ENCODE data around the gene CD9.
"Not testable (repeated sequence)": the region's sequence is repeated elsewhere in the genome, so short reads cannot be mapped to it uniquely, and the experiment has no call there.

Gene CD9

GRCh38 chr12:6180268-6181051, 19.7 kb upstream of the CD9 start:
- no peak for DNase-seq

- no peak for DNase-seq
Measured at GRCh38 chr12:6181166-6181565, 19.0 kb upstream of the CD9 start.

GRCh38 chr12:6181583-6182278, 18.5 kb upstream of the CD9 start:
- no peak for DNase-seq

DNA sequence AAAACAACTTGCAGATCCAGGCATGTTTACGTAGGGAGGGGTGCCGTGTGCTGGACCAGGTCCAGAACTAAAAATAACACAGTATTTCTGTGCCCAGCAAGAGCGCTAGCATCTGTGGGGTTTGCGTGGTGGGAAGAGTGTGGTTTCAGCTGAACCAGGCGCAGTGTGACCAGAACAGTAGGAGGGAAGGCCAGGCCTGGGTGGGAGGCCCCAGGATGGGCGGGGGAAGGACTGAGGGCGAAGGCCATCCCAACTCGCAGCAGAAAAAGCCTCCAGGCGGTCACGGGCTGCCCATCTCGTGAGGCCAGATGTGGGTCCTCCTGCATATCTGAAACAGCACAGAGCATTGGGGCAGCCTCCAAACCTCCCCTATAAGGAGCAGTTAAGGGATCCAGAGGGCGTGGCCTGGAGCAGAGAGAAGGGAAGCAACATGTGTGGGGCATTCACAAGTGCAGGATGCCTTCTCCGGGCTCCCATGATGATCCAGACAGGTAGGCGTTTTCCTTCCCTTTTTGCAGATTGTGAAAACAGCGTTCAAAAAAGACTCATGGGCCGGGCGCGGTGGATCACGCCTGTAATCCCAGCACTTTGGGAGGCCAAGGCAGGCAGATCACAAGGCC, 17.8 kb upstream of the CD9 start:
- no peak for DNase-seq

GRCh38 chr12:6183689-6184428, 16.3 kb upstream of the CD9 start:
- no peak for DNase-seq

DNA sequence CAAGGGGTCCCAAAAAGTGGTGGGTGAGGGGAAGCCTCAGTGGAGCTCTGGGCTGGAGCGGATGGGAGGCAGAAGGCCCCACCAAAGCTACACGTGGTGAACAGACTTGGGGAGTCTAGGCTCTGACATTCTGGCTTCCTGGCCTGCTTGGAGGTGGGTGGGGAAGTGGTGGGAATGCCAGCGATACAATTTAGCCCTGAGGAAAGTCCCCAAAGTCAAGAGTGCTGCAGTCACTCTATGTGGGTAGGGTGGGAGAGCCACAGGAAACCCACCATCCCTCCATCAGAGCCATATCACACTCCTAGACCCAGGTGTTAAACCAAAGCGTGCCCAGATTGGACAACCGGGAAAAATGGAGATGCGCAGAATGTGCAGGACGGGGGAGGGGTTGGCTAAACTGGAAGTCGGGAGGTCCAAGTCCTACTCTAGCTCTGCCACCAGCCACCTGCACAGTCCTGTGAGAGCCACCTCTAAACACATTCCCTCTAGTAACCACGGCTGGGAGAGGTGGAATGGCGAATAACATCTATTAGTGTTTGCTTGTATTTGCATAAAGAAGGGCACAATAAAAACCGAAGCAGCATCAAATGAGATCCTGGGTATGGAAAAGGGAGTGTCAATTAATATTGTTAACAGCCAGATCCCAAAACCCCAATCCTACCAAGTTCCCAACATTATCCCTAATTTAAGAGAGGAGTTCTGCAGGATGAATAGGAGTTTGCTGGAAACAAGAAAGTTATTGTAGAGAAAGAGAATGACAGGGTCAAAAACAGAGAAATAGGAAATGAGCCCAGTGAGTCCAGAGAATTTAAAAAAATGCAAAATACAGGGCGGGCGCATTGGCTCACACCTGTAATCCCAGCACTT, 14.0 kb upstream of the CD9 start:
- DNase-seq = no peak

- no peak for DNase-seq
Measured at GRCh38 chr12:6187948-6188793, 12.0 kb upstream of the CD9 start.

- no peak for DNase-seq
Measured at GRCh38 chr12:6189028-6189427, 11.2 kb upstream of the CD9 start.

DNA sequence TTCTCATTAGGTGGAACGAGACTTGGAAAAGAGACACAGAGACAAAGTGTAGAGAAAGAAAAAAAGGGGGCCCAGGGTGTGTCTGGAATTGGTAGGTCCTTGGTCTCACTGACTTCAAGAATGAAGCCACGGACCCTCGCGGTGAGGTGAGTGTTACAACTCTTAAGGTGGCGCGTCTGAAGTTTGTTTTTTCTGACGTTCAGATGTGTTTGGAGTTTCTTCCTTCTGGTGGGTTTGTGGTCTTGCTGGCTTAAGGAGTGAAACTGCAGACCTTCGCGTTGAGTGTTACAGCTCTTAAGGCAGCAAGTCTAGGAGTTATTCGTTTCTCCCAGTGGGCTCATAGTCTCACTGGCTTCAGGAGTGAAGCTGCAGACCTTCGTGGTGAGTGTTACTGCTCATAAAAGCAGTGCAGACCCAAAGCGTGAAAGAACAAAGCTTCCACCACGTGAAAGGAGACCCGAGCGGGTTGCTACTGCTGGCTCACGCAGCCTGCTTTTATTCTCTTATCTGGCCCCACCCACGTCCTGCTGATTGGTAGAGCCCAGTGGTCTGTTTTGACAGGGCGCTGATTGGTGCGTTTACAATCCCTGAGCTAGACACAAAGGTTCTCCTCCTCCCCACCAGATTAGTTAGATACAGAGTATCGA, 10.1 kb upstream of the CD9 start:
- not testable (repeated sequence) for DNase-seq

- DNase-seq = not testable (repeated sequence)
Measured at GRCh38 chr12:6190767-6191530, 9.3 kb upstream of the CD9 start.

- no peak for DNase-seq
Measured at GRCh38 chr12:6192604-6193380, 7.4 kb upstream of the CD9 start.

- no peak for DNase-seq
Measured at GRCh38 chr12:6193853-6194815, 6.1 kb upstream of the CD9 start.

DNA sequence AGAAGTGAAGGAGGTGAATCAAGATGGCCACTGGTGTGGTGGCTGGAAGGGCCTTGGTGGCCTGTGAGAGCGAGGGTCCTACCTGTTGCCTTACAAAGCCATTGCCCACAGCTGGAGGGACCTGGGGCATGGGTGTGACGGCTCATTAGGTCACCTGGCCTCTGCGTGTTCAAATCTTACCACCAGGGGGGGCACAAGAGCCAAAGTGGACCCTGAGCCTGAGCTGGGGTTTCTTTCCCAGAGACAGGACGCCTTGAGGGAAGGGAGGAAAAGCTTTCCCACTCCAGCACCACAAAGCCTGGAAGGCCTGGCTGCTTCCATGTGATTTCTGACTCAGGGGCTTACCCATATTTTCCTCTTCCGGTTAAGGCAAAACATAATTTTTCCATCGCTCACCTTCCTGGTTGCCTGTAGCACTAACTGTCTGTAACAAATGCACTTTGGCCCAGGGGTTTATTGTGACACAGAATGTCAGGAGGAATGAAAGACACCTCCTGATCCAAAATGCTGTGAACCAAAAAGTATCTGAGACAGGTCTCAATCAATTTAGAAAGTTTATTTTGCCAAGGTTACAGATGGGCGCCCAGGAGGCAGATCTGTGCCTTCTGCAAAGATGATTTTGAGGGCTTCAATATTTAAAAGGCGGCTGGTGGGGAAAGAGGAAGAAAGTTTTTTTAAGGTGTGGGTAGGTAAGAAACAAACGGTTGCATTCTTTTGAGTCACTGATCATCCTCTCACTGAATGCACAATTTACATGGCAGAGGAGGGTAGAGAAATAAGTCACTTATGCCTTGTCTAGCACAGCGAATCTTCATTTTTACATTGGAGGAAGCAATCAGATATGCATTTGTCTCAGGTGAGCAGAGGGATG, 4.3 kb upstream of the CD9 start:
- DNase-seq = peak; percentile 79

- no peak for DNase-seq
Measured at GRCh38 chr12:6198051-6198450, 2.1 kb upstream of the CD9 start.

DNA sequence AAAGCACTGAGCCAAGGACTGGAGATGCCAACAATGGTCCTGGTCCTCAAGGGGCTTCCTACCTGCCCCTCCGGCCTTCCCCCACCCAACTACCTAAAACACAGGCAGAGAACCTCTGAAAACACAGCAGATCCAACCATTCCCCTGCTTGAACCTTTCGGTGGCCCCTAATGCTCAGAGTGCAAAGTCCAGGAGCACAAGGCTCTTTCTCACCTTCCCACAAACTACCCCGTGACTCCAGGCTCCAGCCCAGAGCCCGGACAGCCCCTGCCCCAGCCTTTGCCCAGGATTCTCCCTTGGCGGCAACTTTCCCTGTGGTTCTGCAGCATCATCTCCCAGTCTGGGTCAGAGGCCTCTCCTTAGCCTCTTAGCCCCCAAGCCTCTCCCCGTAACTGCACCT, 1.6 kb upstream of the CD9 start:
- DNase-seq = no peak

- DNase-seq = no peak
Measured at GRCh38 chr12:6198985-6199530, 1.1 kb upstream of the CD9 start.
